Measurements from ENCODE around the gene SBNO1. TPM values are rescaled to one million over a fixed set of nuclear protein-coding genes. Genes with fewer than 3 reads are reported as not detected.

SBNO1 gene
- total RNA-seq, 1 donor from 2014 or later, result 26.1 TPM

Other genes with a start within 250 kb of the SBNO1 start
- gene PITPNM2, start 213.8 kb downstream of the SBNO1 start, total RNA-seq, result 2.4 and 2.9 TPM in 2 replicates
- 11.1 and 17.6 TPM in 2 replicates for gene MPHOSPH9, start 131.7 kb downstream of the SBNO1 start, total RNA-seq
- 15.9 and 19.2 TPM in 2 replicates for gene MTRFR, start 131.4 kb downstream of the SBNO1 start, total RNA-seq
- 64.2 and 76.2 TPM in 2 replicates for gene CDK2AP1, start 93.0 kb downstream of the SBNO1 start, total RNA-seq
- gene KMT5A, start 19.3 kb upstream of the SBNO1 start, total RNA-seq, result 36.3 and 39.0 TPM in 2 replicates
- 2.6 and 3.9 TPM in 2 replicates for gene RILPL2, start 71.8 kb upstream of the SBNO1 start, total RNA-seq
- gene SNRNP35, start 93.3 kb upstream of the SBNO1 start, total RNA-seq, result 10.3 and 14.5 TPM in 2 replicates
- gene RILPL1, start 168.9 kb upstream of the SBNO1 start, total RNA-seq, result 7.9 and 8.6 TPM in 2 replicates
- gene TMED2, start 219.7 kb upstream of the SBNO1 start, total RNA-seq, result 592 and 595 TPM in 2 replicates
- gene DDX55, start 237.3 kb upstream of the SBNO1 start, total RNA-seq, result 16.5 and 23.4 TPM in 2 replicates